Endothelial cell of umbilical vein (primary cell): ENCODE results near the gene SLC25A21.

Experiments used
- EZH2 ChIP-seq: IDR thresholded peaks from 2 replicates; pipeline ENCODE4 v1.6.1; 2012; ENCODE audit warnings: borderline replicate concordance, low read depth, mild to moderate bottlenecking, moderate library complexity, low read length, inconsistent platforms; ENCODE audit not compliant: severe bottlenecking
- FOS ChIP-seq: IDR thresholded peaks from 2 replicates; pipeline ENCODE4 v1.6.1; 2011; ENCODE audit warnings: mild to moderate bottlenecking, low read length, moderate library complexity, borderline replicate concordance; ENCODE audit not compliant: insufficient read depth
- JUN ChIP-seq: IDR thresholded peaks from 2 replicates; pipeline ENCODE4 v1.6.1; 2011; ENCODE audit warnings: borderline replicate concordance, low read depth; ENCODE audit not compliant: insufficient read length, insufficient read depth
- MYC ChIP-seq: IDR thresholded peaks from one replicate; pipeline ENCODE4 v1.6.1; 2011; ENCODE audit warnings: mild to moderate bottlenecking, low read depth, low read length
- POLR2A ChIP-seq: IDR thresholded peaks from 2 replicates; pipeline ENCODE4 v1.6.1; 2012; ENCODE audit warnings: low read depth, mild to moderate bottlenecking, control low read depth, low read length
- POLR2AphosphoS5 ChIP-seq: IDR thresholded peaks from 2 replicates; pipeline ENCODE4 v1.6.1; 2012; ENCODE audit warnings: low read depth, mild to moderate bottlenecking, control low read depth, low read length, moderate library complexity; ENCODE audit not compliant: insufficient read depth
- TF ChIP-seq, protein P1 (sequence below), 2 donors: IDR thresholded peaks; 1 replicate in 1 of 2; 2 replicates in 1 of 2; pipeline ENCODE4 v1.5.1; 2011; ENCODE audit warnings: low read length in 2 of 2, mild to moderate bottlenecking in 2 of 2, moderate library complexity in 2 of 2, control low read depth in 1 of 2, inconsistent platforms in 1 of 2, low read depth in 1 of 2; ENCODE audit not compliant: insufficient read depth in 1 of 2; ENCODE audit errors: extremely low read depth in 1 of 2
- TF ChIP-seq, protein P2 (sequence below): IDR thresholded peaks from 2 replicates; pipeline ENCODE4 v1.6.1; 2011; ENCODE audit not compliant: insufficient read depth, insufficient read length

DNA sequence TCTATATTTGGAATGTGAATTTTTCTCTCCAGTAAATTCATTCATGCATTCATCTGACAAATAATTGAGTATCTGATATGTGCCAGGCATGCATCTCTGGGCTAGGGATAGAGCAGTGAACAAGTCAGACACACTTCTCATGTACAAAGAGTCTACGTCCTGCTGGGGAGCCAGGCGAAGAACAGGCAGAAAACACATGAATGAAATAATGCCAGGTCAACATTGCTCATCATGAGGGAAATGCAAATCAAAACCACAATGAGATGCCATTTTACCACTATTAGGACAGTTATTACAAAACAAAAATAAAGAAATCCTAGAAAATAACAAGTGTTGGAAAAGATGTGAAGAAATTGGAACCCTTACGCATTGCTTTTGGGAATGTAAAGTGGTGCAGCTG is 420.5 kb downstream of the SLC25A21 start:
- TF ChIP-seq POLR2A (no peak), FOS (no peak), EZH2 (no peak), POLR2AphosphoS5 (no peak), MYC (no peak), JUN (no peak)
- TF ChIP-seq, protein P1, sequence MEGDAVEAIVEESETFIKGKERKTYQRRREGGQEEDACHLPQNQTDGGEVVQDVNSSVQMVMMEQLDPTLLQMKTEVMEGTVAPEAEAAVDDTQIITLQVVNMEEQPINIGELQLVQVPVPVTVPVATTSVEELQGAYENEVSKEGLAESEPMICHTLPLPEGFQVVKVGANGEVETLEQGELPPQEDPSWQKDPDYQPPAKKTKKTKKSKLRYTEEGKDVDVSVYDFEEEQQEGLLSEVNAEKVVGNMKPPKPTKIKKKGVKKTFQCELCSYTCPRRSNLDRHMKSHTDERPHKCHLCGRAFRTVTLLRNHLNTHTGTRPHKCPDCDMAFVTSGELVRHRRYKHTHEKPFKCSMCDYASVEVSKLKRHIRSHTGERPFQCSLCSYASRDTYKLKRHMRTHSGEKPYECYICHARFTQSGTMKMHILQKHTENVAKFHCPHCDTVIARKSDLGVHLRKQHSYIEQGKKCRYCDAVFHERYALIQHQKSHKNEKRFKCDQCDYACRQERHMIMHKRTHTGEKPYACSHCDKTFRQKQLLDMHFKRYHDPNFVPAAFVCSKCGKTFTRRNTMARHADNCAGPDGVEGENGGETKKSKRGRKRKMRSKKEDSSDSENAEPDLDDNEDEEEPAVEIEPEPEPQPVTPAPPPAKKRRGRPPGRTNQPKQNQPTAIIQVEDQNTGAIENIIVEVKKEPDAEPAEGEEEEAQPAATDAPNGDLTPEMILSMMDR (IDR thresholded peaks at IDR 0.05; ENCODE audit: extremely low read depth in 1 of 2, insufficient read depth in 1 of 2, low read depth in 1 of 2, low read length in 2 of 2), result no peak
- TF ChIP-seq, protein P2, sequence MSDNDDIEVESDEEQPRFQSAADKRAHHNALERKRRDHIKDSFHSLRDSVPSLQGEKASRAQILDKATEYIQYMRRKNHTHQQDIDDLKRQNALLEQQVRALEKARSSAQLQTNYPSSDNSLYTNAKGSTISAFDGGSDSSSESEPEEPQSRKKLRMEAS, result no peak
